H1 (cell line): ENCODE data around the gene CEP83. TPM values are rescaled to one million over a fixed set of nuclear protein-coding genes. Genes with fewer than 3 reads are reported as not detected.
A peak's percentile ranks its signal among the peaks of the same experiment; 100 is the strongest.

Experiments
- CREB1 ChIP-seq: IDR thresholded peaks from 2 replicates; pipeline ENCODE4 v1.6.1; 2012; ENCODE audit warnings: inconsistent platforms
- EP300 ChIP-seq, 2 experiments: IDR thresholded peaks; 1 replicate in 1 of 2; 2 replicates in 1 of 2; pipeline ENCODE4 v1.6.1; 2011 to 2012; ENCODE audit warnings: low read depth in 2 of 2, low read length in 2 of 2, mild to moderate bottlenecking in 2 of 2, borderline replicate concordance in 1 of 2, inconsistent platforms in 1 of 2, moderate library complexity in 1 of 2
- EZH2 ChIP-seq: fragments of 200-600 bp; sonication (generic); IDR thresholded peaks from 2 replicates; pipeline ENCODE4 v1.7.1; 2012; ENCODE audit warnings: low read depth, mild to moderate bottlenecking, moderate library complexity, low read length, inconsistent platforms; ENCODE audit not compliant: severe bottlenecking
- JUND ChIP-seq: IDR thresholded peaks from 2 replicates; pipeline ENCODE4 v1.6.1; 2011; ENCODE audit warnings: mild to moderate bottlenecking, improper control_type of control experiment, low read length
- POLR2A ChIP-seq, 2 experiments: IDR thresholded peaks; 1 replicate in 1 of 2; 2 replicates in 1 of 2; pipeline ENCODE4 v1.6.1; 2011; ENCODE audit warnings: low read depth in 2 of 2, low read length in 2 of 2, mild to moderate bottlenecking in 2 of 2; ENCODE audit errors: control extremely low read depth in 1 of 2
- POLR2AphosphoS5 ChIP-seq: IDR thresholded peaks from 2 replicates; pipeline ENCODE4 v1.6.1; 2011; ENCODE audit warnings: low read depth, low read length
- RFX5 ChIP-seq: IDR thresholded peaks from 2 replicates; pipeline ENCODE4 v1.6.1; 2011; ENCODE audit warnings: low read depth, low read length, improper control_type of control experiment, borderline replicate concordance
- SIRT6 ChIP-seq: IDR thresholded peaks from one replicate; pipeline ENCODE4 v1.7.1; 2012; ENCODE audit warnings: low read length, inconsistent platforms
- polyA plus RNA-seq, 7 experiments: library from polyadenylated mRNA; depleted of rRNA in 3 of 7; stranded (reverse) in 5 of 7; unstranded in 2 of 7; fragments of >200 nt in 5 of 7; fragments of 200-250 nt in 2 of 7; gene quantifications; 1 replicate in 5 of 7; 2 replicates in 1 of 7; 4 replicates in 1 of 7; pipeline versions ENCODE4 v1.2.1 to v1.2.3, GENCODE V29; 2011 to 2013; ENCODE audit warnings: missing spikeins in 2 of 7, mixed read lengths in 2 of 7
- total RNA-seq: library from RNA; stranded (reverse); fragmentation: NEBNext Ultra II Directional; extraction: Animal tissue kit (Norgen Biotek cat#: 25700); gene quantifications from 2 replicates; pipeline ENCODE4 v1.2.1, GENCODE V29; 2021

The CEP83 gene
- total and polyA plus RNA-seq, 2 of the 8 experiments (the other 6 are each of a cell fraction or from before 2014, with no cell fraction given), result 6.0 to 25.8 TPM

GRCh38 chr12:94459728-94460615 is at the start of gene CEP83 (continued):
- TF ChIP-seq POLR2AphosphoS5 (peak; percentile 74), EZH2 (no peak), SIRT6 (no peak), JUND (no peak), POLR2A (IDR thresholded peaks at IDR 0.05; ENCODE audit: control extremely low read depth in 1 of 2, low read depth in 2 of 2, low read length in 2 of 2) (peak; percentile 67 to 87), RFX5 (no peak), EP300 (IDR thresholded peaks at IDR 0.05; ENCODE audit: borderline replicate concordance in 1 of 2, low read depth in 2 of 2, low read length in 2 of 2) (no peak), CREB1 (peak; percentile 89)
